K562 (cell line): Measurements from ENCODE around the gene SPTSSA. TPM values are rescaled to one million over a fixed set of nuclear protein-coding genes. Genes with fewer than 3 reads are reported as not detected.
A peak's percentile ranks its signal among the peaks of the same experiment; 100 is the strongest.

ENCODE experiments used
- BHLHE40 ChIP-seq: IDR thresholded peaks from 2 replicates; pipeline ENCODE4 v1.6.1; 2011; ENCODE audit warnings: low read length, improper control_type of control experiment
- CBFA2T2 ChIP-seq: fragments of 450-650 bp; conservative IDR thresholded peaks from 2 replicates; pipeline ENCODE4 v1.6.1; 2017; ENCODE audit warnings: mild to moderate bottlenecking
- DPF2 ChIP-seq: fragments of 450-650 bp; IDR thresholded peaks from 2 replicates; pipeline ENCODE4 v1.6.1; 2016
- ELF2 ChIP-seq: fragments of 250-450 bp; sonication (Bioruptor Pico); IDR thresholded peaks from 2 replicates; pipeline ENCODE4 v1.5.0; 2021; ENCODE audit warnings: mild to moderate bottlenecking
- ESRRA ChIP-seq: fragments of 450-650 bp; IDR thresholded peaks from 2 replicates; pipeline ENCODE4 v1.6.1; 2014; ENCODE audit warnings: low read depth, mild to moderate bottlenecking, moderate library complexity, borderline replicate concordance
- FOXM1 ChIP-seq, 2 experiments: fragments of 450-650 bp in 1 of 2; sonication (generic) in 1 of 2; formaldehyde crosslinking in 1 of 2; IDR thresholded peaks; 2 replicates each; pipeline versions ENCODE4 v1.6.1 to v1.9.0; 2017 to 2022; ENCODE audit warnings: low read depth in 2 of 2, mild to moderate bottlenecking in 2 of 2, missing genetic modification reagents in 1 of 2, moderate library complexity in 1 of 2
- FOXP1 ChIP-seq: sonication (generic); formaldehyde crosslinking; IDR thresholded peaks from 2 replicates; pipeline ENCODE4 v1.8.0; 2022; ENCODE audit warnings: mild to moderate bottlenecking, missing genetic modification reagents
- NCOA1 ChIP-seq: fragments of 450-650 bp; IDR thresholded peaks from 2 replicates; pipeline ENCODE4 v1.6.1; 2016; ENCODE audit warnings: low read depth
- POLR2B ChIP-seq: fragments of 450-650 bp; IDR thresholded peaks from 2 replicates; pipeline ENCODE4 v1.6.1; 2018; ENCODE audit warnings: low read depth; ENCODE audit not compliant: partially characterized antibody
- POLR2H ChIP-seq: IDR thresholded peaks from 2 replicates; pipeline ENCODE4 v1.6.1; 2016; ENCODE audit warnings: missing genetic modification characterization, low read depth, mild to moderate bottlenecking, control low read depth, missing compliant biosample characterization, moderate library complexity
- PTBP1 ChIP-seq: fragments of 200-400 bp; formaldehyde crosslinking; IDR thresholded peaks from 2 replicates; pipeline ENCODE4 v1.6.1; 2017; ENCODE audit warnings: low read depth, low read length
- PTTG1 ChIP-seq: fragments of 450-650 bp; IDR thresholded peaks from 2 replicates; pipeline ENCODE4 v1.6.1; 2016; ENCODE audit warnings: low read depth, mild to moderate bottlenecking, missing genetic modification characterization, missing compliant biosample characterization
- SETDB1 ChIP-seq: IDR thresholded peaks from one replicate; pipeline ENCODE4 v1.6.1; 2012; ENCODE audit warnings: low read length, control low read depth, inconsistent platforms
- SIRT6 ChIP-seq: IDR thresholded peaks from one replicate; pipeline ENCODE4 v1.6.1; 2012; ENCODE audit warnings: low read depth, mild to moderate bottlenecking, control low read depth, inconsistent platforms, low read length, moderate library complexity
- SMARCA4 ChIP-seq: fragments of 450-650 bp; IDR thresholded peaks from 2 replicates; pipeline ENCODE4 v1.6.1; 2016
- TCF7 ChIP-seq: sonication (generic); IDR thresholded peaks from 2 replicates; pipeline ENCODE4 v1.6.1; 2016; ENCODE audit warnings: antibody characterized with exemption, borderline replicate concordance
- ZKSCAN3 ChIP-seq: fragments of 250-450 bp; sonication (Bioruptor Pico); IDR thresholded peaks from 2 replicates; pipeline ENCODE4 v1.4.0; 2020
- ZNF124 ChIP-seq: sonication (generic); formaldehyde crosslinking; IDR thresholded peaks from 2 replicates; pipeline ENCODE4 v1.8.1; 2022; ENCODE audit warnings: missing genetic modification reagents
- ZNF165 ChIP-seq: fragments of 250-450 bp; sonication (Bioruptor Pico); IDR thresholded peaks from 2 replicates; pipeline ENCODE4 v1.4.0; 2020; ENCODE audit warnings: borderline replicate concordance
- ZNF232 ChIP-seq: sonication (generic); formaldehyde crosslinking; IDR thresholded peaks from 2 replicates; pipeline ENCODE4 v1.8.0; 2022; ENCODE audit warnings: mild to moderate bottlenecking, missing genetic modification reagents
- ZNF24 ChIP-seq: fragments of 450-650 bp; IDR thresholded peaks from 2 replicates; pipeline ENCODE4 v1.6.1; 2016
- ZNF507 ChIP-seq: conservative IDR thresholded peaks from 2 replicates; pipeline ENCODE4 v1.6.1; 2017; ENCODE audit warnings: missing genetic modification characterization, missing compliant biosample characterization
- polyA plus RNA-seq, 8 experiments: library from polyadenylated mRNA; depleted of rRNA in 4 of 8; stranded (reverse) in 5 of 8; unstranded in 3 of 8; fragments of >200 nt; fragmentation: Nextera tagmentation in 2 of 8; fragmentation: Illumina TruSeq in 1 of 8; extraction: Ambion mirVana in 2 of 8; extraction: Trizol in 1 of 8; gene quantifications; 2 replicates each; pipeline versions ENCODE4 v1.2.1 to v1.2.3, GENCODE V29; 2011 to 2014; ENCODE audit warnings: inconsistent platforms in 1 of 8, missing spikeins in 1 of 8
- total RNA-seq, 7 experiments: library from RNA; depleted of rRNA in 6 of 7; stranded (reverse); fragments of >200 nt in 6 of 7; fragmentation: Illumina TruSeq in 2 of 7; extraction: Trizol in 2 of 7; gene quantifications; 2 replicates each; pipeline versions ENCODE4 v1.2.1 to v1.2.3, GENCODE V29; 2011 to 2021; ENCODE audit warnings: low replicate concordance in 1 of 7
- TF ChIP-seq, protein P1 (sequence below): fragments of 450-650 bp; formaldehyde crosslinking; IDR thresholded peaks from 2 replicates; pipeline ENCODE4 v1.4.0; 2020; ENCODE audit warnings: mild to moderate bottlenecking, moderate library complexity
- TF ChIP-seq, protein P2 (sequence below): fragments of 150-350 bp; conservative IDR thresholded peaks from 2 replicates; pipeline ENCODE4 v1.6.1; 2014; ENCODE audit warnings: low read length
- TF ChIP-seq, protein P3 (sequence below): fragments of 250-450 bp; sonication (Bioruptor Pico); IDR thresholded peaks from 2 replicates; pipeline ENCODE4 v1.9.0; 2021; ENCODE audit warnings: mild to moderate bottlenecking
- TF ChIP-seq, protein P4 (sequence below): sonication (generic); formaldehyde crosslinking; IDR thresholded peaks from 2 replicates; pipeline ENCODE4 v1.8.1; 2023; ENCODE audit warnings: mild to moderate bottlenecking, missing genetic modification reagents, moderate library complexity

SPTSSA gene
- total and polyA plus RNA-seq, 9 of the 15 experiments (the other 6 are each of a cell fraction or from before 2014, with no cell fraction given), result 6.8 to 35.7 (median 22.0) TPM

DNA sequence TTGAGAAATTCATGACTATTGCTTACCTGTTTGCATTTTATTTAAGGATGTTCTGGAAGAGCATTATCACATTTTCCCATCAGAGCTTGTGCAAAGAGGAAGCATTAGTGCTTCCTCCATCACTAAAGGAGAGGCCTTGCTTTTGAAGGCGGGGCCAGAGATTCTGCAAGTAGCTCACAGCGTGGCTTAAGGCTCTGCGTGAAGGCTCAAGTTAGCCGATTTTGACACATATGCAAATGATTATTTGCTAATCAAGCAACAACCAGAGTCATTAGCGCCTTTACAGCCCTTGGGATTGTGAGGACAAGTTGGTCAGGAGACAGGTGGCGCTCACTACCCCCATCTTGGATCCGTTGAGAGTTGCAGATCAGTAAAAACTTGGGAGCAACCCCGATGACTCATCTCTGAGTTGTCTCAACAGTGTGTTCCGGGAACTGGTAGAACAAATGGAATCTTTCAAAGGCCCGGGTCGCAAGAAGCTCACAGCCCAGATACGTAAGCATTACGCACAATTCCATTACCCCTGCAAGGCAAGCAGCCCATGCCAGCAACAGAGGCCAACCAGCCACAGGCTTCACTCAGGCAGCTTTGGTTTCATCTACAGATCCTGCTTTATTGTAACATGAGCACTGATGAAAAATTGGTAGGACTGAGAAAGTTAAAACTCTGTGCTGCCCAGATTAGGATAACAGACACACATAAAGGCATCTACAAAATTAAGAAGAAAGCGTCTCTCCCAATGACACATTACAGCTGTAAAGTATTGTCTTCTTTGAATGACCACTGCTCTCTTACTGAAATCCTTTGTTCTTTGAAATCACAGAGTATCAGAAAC, 34.9 kb upstream of the SPTSSA start (continued):
- TF ChIP-seq, protein P1, sequence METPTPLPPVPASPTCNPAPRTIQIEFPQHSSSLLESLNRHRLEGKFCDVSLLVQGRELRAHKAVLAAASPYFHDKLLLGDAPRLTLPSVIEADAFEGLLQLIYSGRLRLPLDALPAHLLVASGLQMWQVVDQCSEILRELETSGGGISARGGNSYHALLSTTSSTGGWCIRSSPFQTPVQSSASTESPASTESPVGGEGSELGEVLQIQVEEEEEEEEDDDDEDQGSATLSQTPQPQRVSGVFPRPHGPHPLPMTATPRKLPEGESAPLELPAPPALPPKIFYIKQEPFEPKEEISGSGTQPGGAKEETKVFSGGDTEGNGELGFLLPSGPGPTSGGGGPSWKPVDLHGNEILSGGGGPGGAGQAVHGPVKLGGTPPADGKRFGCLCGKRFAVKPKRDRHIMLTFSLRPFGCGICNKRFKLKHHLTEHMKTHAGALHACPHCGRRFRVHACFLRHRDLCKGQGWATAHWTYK (CRISPR knock-in tag), result no peak
- TF ChIP-seq ZNF124 (CRISPR knock-in tag) (no peak), PTBP1 (no peak), SMARCA4 (peak; percentile 67; the same call in 1 of the 2 replicates), ZNF507 (tag) (no peak), NCOA1 (no peak), DPF2 (peak; percentile 75), BHLHE40 (0 out of 2 replicates have a peak, but pooled peaks have one; percentile 18), PTTG1 (tag) (no peak), ZNF24 (no peak), ZKSCAN3 (CRISPR knock-in tag) (no peak), ELF2 (CRISPR knock-in tag) (no peak), POLR2H (tag) (0 out of 2 replicates have a peak, but pooled peaks have one; percentile 16), ZNF232 (CRISPR knock-in tag) (no peak), CBFA2T2 (no peak), ZNF165 (no peak), SIRT6 (no peak), FOXP1 (CRISPR knock-in tag) (no peak), SETDB1 (no peak), POLR2B (no peak), ESRRA (no peak), FOXM1 (IDR thresholded peaks at IDR 0.05; ENCODE audit: low read depth) (no peak; the same call in 1 of the 2 replicates), FOXM1 (CRISPR knock-in tag; IDR thresholded peaks at IDR 0.05; ENCODE audit: low read depth) (no peak), TCF7 (no peak)
- TF ChIP-seq, protein P2, sequence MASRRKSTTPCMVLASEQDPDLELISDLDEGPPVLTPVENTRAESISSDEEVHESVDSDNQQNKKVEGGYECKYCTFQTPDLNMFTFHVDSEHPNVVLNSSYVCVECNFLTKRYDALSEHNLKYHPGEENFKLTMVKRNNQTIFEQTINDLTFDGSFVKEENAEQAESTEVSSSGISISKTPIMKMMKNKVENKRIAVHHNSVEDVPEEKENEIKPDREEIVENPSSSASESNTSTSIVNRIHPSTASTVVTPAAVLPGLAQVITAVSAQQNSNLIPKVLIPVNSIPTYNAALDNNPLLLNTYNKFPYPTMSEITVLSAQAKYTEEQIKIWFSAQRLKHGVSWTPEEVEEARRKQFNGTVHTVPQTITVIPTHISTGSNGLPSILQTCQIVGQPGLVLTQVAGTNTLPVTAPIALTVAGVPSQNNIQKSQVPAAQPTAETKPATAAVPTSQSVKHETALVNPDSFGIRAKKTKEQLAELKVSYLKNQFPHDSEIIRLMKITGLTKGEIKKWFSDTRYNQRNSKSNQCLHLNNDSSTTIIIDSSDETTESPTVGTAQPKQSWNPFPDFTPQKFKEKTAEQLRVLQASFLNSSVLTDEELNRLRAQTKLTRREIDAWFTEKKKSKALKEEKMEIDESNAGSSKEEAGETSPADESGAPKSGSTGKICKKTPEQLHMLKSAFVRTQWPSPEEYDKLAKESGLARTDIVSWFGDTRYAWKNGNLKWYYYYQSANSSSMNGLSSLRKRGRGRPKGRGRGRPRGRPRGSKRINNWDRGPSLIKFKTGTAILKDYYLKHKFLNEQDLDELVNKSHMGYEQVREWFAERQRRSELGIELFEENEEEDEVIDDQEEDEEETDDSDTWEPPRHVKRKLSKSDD, result no peak
- TF ChIP-seq, protein P3, sequence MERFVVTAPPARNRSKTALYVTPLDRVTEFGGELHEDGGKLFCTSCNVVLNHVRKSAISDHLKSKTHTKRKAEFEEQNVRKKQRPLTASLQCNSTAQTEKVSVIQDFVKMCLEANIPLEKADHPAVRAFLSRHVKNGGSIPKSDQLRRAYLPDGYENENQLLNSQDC (CRISPR knock-in tag), result no peak
- TF ChIP-seq, protein P4, sequence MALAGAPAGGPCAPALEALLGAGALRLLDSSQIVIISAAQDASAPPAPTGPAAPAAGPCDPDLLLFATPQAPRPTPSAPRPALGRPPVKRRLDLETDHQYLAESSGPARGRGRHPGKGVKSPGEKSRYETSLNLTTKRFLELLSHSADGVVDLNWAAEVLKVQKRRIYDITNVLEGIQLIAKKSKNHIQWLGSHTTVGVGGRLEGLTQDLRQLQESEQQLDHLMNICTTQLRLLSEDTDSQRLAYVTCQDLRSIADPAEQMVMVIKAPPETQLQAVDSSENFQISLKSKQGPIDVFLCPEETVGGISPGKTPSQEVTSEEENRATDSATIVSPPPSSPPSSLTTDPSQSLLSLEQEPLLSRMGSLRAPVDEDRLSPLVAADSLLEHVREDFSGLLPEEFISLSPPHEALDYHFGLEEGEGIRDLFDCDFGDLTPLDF (CRISPR knock-in tag), result no peak
